ENCODE results near the gene EXOC6B.

DNA sequence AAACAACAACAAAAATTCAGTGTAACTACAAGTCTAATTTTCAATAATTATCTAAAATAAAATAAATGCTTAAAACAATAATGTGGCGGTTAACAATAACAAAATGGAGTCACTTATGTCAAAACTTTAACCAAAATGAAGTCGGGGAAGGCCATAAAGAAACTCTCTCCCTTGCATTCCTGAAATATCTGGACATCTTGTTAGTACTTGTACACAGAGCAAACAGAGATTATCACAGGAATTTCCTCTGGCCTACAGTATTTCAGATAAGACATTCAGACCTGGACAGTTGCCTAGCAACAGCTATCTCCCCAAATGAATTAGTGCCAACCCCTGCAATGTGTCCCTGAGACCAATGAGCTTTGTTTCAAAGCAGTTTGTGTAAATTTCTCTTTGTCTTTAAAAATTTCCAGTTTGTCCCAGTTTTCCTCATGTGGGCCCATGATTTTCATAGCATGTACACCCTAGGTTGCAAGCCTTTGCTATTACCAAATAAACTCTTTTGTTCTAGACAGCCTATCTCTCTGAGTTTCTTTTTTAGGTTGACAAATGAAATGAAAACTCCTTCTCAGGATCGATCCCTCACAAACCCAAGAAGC, 68.6 kb downstream of the EXOC6B start:
- no peak for TF ChIP-seq YY1 (IDR thresholded peaks at IDR 0.05; ENCODE audit: insufficient read depth, insufficient read length)
- no peak for TF ChIP-seq SUZ12 (IDR thresholded peaks at IDR 0.05; ENCODE audit: extremely low read depth, insufficient read depth, insufficient read length)
- TF ChIP-seq ZNF274 (IDR thresholded peaks at IDR 0.05; ENCODE audit: low read depth, low read length) = no peak

All from NT2/D1 (cell line).